ENCODE results near the gene COPS4. TPM values are rescaled to one million over a fixed set of nuclear protein-coding genes. Genes with fewer than 3 reads are reported as not detected.

COPS4 gene
- total RNA-seq, 1 experiment from 2014 or later = 21.0 TPM

DNA sequence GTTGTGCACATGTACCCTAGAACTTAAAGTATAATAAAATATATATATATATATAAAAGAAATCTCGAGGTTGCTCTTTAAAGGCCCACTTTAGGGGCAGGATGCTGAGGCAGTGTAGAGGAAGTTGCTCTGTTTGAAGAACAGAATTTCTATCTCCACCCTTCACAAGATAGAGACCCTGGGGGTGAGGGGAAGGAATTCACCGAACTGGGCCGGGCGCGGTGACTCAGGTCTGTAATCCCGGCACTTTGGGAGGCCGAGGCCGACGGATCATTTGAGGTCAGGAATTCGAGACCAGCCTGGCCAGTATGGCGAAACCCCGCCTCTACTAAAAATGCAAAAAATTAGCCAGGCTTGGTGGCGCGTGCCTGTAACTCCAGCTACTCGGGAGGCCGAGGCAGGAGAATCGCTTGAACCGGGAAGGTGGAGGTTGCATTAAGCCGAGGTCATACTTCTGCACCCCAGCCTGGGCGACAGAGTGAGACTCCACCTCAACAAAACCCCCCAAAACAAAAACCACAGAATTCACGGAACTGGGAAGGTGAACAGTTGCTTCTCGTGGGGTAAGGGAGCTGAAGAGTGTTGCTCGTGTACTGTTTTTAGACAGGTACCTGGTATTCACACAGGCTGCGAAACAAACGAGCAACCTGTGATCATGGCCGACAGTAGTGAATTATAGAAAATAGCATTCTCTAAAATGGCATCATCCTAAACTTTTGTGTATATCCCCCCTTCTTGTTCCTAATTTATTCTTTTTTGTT lies 73.3 kb downstream of the COPS4 start:
- peaks cover 3% of the 10 kb centered on the region for H3K4me1 Mint-ChIP-seq (ENCODE audit: low read depth, unreplicated experiment)
- H3K4me3 Mint-ChIP-seq (ENCODE audit: low read depth, unreplicated experiment) = no peak overlapping the region
- peaks cover 7% of the 10 kb centered on the region for H3K36me3 Mint-ChIP-seq (ENCODE audit: insufficient read depth, unreplicated experiment)
- no peaks in the 10 kb centered on the region for H3K9me3 Mint-ChIP-seq (ENCODE audit: low read depth, unreplicated experiment)
- DNase-seq = no peak
- intact Hi-C loops (cut with micrococcal nuclease; ENCODE audit: unreplicated experiment) = no loop called here
- no TSS peak for BruUV-seq (replicated peaks)
- TF ChIP-seq, protein P1, sequence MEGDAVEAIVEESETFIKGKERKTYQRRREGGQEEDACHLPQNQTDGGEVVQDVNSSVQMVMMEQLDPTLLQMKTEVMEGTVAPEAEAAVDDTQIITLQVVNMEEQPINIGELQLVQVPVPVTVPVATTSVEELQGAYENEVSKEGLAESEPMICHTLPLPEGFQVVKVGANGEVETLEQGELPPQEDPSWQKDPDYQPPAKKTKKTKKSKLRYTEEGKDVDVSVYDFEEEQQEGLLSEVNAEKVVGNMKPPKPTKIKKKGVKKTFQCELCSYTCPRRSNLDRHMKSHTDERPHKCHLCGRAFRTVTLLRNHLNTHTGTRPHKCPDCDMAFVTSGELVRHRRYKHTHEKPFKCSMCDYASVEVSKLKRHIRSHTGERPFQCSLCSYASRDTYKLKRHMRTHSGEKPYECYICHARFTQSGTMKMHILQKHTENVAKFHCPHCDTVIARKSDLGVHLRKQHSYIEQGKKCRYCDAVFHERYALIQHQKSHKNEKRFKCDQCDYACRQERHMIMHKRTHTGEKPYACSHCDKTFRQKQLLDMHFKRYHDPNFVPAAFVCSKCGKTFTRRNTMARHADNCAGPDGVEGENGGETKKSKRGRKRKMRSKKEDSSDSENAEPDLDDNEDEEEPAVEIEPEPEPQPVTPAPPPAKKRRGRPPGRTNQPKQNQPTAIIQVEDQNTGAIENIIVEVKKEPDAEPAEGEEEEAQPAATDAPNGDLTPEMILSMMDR (IDR thresholded peaks at IDR 0.05; ENCODE audit: unreplicated experiment) = no peak
- no peaks in the 10 kb centered on the region for H3K27me3 Mint-ChIP-seq (ENCODE audit: unreplicated experiment)
- no peak overlapping the region for H3K27ac Mint-ChIP-seq (ENCODE audit: unreplicated experiment)
- CTCF ChIA-PET = no interaction called here

DNA sequence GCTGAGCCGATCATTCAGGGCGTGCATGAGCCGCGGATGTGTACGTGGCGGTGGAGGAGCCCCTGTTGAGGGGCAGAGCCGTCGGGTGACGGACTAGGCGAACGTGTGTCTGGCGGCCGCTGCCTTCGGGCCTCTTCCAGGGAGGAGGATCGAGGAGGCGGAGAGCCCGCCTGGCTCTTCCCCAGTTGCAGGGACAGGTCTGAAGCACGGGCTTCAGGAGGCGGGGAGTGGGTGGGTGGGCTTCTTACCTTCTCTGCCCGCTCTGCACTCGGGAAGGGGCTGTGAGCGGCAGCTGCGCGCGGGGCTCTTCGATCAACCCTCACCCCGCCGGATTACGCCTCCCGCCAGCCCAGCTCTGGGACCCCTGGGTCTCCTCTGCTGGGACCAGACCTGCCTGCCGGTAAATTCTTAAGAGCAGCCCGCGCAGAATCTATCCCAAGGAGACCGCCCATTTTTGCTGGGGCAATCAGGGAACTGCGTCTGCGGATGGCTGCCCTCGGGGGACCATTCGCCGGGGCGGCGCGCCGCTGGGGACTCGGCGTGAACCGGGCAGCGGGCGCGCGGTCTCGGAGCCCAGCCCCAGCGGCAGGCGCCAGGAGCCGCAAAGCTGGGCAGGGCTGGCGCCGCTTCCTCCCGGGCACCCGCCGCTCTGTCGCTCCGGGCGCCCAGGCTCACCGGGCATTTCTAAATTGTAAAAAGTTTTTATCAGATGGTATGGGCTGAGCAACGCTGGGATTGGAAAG lies 74.7 kb downstream of the COPS4 start:
- no TSS peak for BruUV-seq (replicated peaks)
- CTCF ChIA-PET = interaction anchor here (0.5 to 1.5 kb wide), 11 partner anchors 13 to 173 kb away, joined by 3 to 11 read pairs (median 4); partner anchors contain the start of gene COPS4
- peaks cover 15% of the 10 kb centered on the region for H3K36me3 Mint-ChIP-seq (ENCODE audit: insufficient read depth, unreplicated experiment)
- H3K27me3 Mint-ChIP-seq (ENCODE audit: unreplicated experiment) = no peaks in the 10 kb centered on the region
- peak; percentile 52 for DNase-seq
- intact Hi-C loops (cut with micrococcal nuclease; ENCODE audit: unreplicated experiment) = loop anchor here (5.0 kb wide), 1 partner anchor 148 kb away; no protein-coding TSS in a partner anchor
- TF ChIP-seq, protein P1 (IDR thresholded peaks at IDR 0.05; ENCODE audit: unreplicated experiment) = no peak
- no peaks in the 10 kb centered on the region for H3K9me3 Mint-ChIP-seq (ENCODE audit: low read depth, unreplicated experiment)
- peak overlapping the region; percentile 61 for H3K27ac Mint-ChIP-seq (ENCODE audit: unreplicated experiment)
- H3K4me3 Mint-ChIP-seq (ENCODE audit: low read depth, unreplicated experiment) = peak overlapping the region; percentile 66
- H3K4me1 Mint-ChIP-seq (ENCODE audit: low read depth, unreplicated experiment) = peaks cover 14% of the 10 kb centered on the region

DNA sequence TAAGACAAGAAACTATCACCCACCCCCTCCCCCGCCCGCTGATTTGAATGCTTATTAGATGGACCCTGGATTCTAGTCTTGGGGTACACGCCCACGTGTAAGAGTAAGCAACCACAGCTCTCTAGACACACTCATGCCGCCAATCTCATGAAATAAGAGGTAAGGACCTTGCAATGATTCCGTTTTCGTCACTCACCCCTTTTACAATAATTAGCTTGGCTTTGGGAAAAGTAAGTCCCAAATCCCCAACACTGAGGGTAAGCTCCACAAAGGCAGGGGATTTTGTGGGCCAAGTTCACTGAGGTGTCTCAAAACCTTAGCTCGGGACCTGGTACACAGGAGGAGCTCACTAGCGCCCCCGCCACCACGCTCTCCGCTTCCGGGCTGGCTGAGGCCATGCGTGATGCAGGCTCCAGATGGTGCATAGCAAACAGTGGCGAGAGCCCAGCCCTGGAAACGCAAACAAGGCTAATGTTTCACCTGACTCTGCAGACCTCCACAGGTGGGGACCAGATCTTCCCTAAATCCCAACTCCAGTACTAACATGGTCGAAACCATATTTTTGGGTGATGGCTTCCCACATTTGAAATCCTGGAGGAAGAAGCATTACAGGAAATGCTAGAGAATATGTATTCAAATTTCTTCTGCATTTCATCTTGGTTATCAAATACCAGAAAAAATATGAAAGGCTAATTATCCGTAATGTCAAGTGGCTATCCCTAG lies 75.4 kb downstream of the COPS4 start:
- peaks cover 21% of the 10 kb centered on the region for H3K4me1 Mint-ChIP-seq (ENCODE audit: low read depth, unreplicated experiment)

More for the DNA sequence above, 75.4 kb downstream of the COPS4 start:
- Mint-ChIP-seq H3K9me3 (ENCODE audit: low read depth, unreplicated experiment) (no peaks in the 10 kb centered on the region), H3K36me3 (ENCODE audit: insufficient read depth, unreplicated experiment) (peaks cover 17% of the 10 kb centered on the region), H3K27ac (ENCODE audit: unreplicated experiment) (peak overlapping the region; percentile 61), H3K4me3 (ENCODE audit: low read depth, unreplicated experiment) (peak overlapping the region; percentile 66), H3K27me3 (ENCODE audit: unreplicated experiment) (no peaks in the 10 kb centered on the region)
- no TSS peak for BruUV-seq (replicated peaks)
- TF ChIP-seq, protein P1 (IDR thresholded peaks at IDR 0.05; ENCODE audit: unreplicated experiment) = no peak
- DNase-seq = peak; percentile 89
- CTCF ChIA-PET = interaction anchor here (0.5 to 1.5 kb wide), 11 partner anchors 13 to 172 kb away, joined by 3 to 11 read pairs (median 4); partner anchors contain the start of gene COPS4
- intact Hi-C loops (cut with micrococcal nuclease; ENCODE audit: unreplicated experiment) = loop anchor here (5.0 kb wide), 1 partner anchor 147 kb away; no protein-coding TSS in a partner anchor
